DMS 273 treated with DMSO at 0.1 percent for 48 hours (cell line): ENCODE results near the gene WRAP73.
"Not testable (repeated sequence)": the region's sequence is repeated elsewhere in the genome, so short reads cannot be mapped to it uniquely, and the experiment has no call there.

Source experiments
- DNase-seq: peaks from one replicate; lab custom pipeline; 2025; lab: John Stamatoyannopoulos, UW

WRAP73 gene

DNA sequence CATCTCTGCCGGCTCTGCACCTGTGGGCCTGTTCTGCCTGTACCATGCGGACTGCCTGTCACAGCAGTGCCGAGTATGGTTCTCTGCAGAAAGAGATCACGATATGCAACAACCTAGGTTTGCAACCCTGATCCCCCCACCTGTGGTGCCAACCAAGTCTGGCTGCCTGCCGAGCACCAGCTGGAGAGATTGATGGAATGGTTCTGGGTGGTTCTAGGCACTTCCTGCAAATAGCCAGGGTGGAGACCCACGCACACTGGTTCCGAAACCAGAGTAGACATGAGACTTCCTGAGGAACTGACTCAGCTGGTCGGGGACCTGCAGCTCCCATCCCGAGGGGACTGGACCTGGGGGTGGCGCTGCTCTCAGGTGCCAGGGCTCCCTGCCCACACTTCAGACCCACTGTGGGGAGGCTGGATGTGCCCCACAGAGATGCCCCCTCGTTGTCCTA lies 19.7 kb downstream of the WRAP73 start:
- no peak for DNase-seq

DNA sequence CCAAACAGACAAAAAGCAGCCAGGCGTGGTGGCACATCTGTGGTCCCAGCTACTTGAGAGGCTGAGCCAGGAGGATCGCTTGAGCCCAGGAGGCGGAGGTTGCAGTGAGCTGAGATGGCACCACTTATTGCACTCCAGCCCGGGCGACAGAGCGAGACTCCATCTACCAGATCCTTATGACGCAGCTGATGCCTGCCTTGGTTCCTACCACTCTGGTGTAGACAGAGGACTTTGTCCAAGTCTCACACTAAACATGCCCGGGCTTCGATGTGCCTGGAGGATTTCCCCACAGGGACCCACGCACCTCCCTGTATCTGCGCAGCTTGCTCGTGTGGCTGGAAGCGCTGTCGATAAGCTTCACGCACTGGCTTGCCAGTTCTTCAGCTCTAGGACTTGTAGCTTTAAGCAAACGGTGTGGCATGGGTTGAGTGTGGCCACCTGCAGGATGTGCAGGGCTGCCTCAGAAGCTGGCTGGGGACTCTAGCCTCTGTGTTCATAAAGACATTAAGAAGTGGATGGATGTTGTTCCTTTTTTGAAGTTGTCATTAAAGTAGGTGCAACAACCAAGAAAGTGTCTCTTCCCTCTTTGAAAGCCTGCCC lies 20.2 kb downstream of the WRAP73 start:
- DNase-seq, result no peak

DNA sequence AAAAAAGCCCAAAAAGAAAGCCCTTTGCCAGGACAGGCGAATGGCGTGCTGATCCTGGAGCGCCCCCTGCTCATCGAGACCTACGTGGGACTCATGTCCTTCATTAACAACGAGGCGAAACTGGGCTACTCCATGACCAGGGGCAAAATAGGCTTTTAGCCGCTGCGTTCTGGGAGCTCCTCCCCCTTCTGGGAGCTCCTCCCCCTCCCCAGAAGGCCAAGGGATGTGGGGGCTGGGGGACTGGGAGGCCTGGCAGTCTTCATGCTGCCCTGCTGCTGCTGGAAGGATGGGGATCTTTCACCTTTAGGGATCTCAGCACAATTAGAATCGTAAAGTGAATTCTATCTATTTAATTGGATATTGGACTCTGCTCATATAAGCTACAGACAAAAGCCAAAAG lies 21.5 kb downstream of the WRAP73 start:
- DNase-seq, result no peak

DNA sequence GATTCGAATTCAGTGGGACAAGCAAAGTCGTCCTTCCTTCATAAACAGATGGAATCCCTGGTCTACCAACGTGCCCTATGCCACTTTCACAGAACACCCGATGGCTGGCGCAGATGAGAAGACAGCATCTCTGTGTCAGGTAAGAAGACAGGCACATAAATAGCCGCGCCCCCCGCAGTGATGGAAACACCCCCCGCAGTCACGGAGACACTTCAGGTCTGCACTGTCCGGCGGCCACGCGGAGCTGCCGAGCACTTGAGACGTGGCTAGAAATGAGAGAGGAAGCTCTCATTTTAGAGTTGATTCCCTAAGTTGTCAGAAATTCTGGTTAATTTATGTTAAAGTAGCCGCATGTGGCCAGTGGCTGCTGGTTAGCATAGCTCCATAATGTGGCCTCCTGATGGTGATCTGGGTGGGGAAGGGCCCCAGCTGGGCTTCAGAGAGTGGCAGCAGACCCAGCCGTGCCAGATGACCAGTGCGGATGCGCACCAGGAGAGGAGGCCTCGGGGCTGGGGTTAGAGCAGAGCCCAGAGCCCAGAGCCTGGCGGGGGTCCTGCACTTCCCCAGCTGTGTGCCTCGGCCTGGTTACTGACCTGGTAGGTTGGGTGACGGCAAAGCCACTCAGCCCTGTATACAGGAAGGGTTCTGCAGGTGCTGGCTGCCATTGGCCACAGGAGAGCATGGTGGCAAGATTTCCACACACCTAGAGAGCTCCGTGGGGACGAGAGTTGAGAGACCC lies 22.2 kb downstream of the WRAP73 start:
- DNase-seq, result no peak

DNA sequence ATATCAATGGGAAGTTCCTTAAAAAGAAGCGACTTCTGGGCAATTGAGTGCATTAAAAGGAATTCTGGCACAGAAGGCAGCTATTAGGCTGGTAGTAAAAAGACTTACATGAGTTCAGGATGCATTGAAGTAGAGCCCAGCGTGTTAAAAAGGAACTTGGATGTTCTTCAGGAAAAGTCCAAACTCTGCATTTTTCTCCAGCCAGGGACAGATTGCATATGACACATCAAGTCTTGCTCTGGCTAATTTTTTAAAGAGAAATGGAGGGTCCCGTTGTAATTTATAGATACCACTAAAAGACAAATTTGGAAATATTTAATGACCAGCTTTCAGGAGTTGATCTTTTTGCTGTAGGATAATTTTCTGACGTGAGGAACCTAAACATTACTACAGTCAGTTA lies 23.9 kb downstream of the WRAP73 start:
- DNase-seq, result no peak

DNA sequence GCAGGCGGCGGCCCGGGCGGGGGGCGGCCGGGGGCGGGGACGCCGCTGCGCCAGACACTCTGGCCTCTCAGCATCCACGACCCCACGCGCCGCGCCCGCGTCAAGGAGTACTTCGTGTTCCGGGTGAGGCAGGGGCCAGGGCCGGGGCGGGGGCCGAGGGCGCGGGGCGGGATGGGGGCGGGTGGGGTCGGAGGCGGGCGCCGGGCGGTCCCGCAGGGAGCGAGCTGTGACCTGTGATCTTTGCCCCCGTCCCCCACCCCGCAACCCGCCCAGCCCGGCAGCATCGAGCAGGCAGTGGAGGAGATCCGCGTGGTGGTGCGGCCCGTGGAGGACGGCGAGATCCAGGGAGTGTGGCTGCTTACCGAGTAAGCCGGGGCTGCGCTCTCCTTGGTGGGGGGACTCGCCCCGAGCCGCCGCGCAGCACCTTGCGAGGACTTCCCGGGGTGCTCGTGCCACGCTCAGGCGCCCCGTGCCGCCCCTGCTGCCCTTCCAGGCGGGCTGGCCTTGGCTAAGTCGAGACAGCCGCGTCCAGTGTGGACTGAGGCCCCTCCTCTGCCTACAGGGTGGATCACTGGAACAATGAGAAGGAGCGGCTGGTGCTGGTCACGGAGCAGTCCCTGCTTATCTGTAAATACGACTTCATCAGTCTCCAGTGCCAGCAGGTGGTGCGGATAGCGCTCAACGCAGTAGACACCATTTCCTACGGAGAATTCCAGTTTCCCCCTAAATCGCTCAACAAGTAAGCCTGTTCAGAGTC lies 24.6 kb downstream of the WRAP73 start:
- no peak for DNase-seq

DNA sequence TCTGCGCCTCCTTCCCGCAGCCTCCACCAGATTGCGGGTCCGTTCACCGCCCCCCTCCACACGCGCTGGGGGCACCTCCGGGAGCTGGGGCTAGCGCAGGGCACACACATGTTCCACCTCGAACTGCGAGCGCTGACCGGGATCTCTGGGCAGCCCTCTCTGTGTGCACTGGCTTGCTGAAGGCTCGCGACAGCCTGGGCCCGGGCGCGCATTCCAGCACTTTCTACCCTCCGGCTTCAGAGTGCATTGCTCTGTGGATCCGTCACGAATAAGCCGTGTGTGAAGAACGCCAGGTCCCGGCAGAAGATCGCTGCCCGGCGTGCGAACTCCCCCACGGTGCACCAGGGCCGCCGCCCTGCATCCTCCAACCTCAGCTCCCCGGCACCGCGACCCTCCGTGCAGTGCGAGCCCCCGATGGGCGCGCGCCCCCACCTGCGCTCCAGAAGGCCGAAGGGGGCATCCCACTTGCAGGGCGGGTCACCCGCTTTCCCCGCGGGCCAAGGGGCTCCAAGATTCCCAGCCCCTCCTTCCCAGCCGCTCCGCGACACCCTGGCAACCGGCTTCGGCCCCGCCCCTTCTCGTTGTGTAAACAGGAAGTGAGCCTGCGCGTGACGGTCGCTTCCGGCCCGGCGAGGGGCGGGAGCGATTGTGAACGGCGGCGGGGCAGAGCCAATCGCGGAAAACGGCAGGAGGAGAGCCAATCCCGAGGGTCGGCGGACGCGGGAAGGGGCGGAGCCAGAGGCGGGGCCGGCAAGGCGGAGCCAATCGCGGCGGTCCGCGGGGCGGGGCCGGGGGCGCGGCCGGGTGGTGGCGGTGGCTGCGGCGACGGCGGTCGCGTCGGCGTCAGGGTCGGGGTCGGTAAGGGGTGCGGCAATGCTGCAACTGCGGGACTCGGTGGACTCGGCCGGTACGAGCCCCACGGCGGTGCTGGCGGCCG lies 25.4 kb downstream of the WRAP73 start, which contains the start of gene TPRG1L:
TPRG1L (plus strand) TSS at position 816 of the 937 bp plus-strand sequence; CDS start at position 874, 58 bp downstream.
- peak; percentile 87 for DNase-seq

DNA sequence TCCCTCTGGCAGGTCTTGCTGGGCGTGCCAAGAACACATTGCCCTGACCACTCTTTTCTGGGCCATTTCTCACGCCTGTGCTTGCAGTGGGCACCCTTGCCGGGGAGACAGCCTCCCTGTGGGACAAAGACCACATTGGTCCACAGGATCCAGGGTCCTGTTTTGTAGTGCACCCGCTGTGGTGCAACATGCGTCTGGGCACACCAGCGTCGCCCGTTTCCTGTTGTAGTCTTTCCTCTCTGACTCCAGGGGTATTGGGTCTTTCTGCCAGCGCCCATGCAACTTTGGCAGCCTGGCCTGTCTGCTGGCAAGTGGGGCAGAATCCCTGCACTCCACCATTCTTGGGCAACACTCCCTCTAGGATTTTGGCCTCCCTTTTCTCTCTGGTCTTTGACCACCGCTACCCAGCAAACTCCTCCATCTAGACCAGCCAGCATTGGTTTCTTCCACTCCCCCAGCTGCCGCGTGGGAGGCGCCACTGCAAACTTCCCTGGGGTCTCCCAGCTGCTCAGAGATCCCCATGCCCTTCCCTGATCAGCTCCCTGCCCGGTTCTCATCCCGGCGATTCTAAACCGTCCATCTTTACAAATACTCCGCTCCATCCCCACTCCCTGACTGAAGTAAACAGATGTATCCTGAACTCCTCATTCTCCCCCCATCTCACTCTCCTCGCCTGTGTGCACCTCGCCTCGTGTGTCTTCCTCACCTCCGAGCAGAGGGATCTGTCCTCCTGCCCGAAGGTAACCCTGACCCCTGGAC lies 26.3 kb downstream of the WRAP73 start:
- DNase-seq, result no peak

DNA sequence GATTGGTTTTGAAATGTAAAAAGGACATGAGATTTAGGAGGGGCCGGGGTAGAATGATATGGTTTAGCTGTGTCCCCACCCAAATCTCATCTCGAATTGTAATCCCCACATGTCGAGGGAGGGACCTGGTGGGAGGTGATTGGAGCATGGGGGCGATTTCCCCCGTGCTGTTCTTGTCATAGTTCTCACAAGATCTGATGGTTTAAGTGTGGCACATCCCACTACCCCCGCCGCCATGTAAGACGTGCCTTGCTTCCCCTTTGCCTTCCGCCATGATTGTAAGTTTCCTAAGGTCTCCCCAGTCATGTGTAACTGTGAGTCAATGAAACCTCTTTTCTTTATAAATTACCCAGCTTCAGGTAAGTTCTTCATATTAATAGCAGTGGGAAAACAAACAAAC lies 27.8 kb downstream of the WRAP73 start:
- DNase-seq, result not testable (repeated sequence)

DNA sequence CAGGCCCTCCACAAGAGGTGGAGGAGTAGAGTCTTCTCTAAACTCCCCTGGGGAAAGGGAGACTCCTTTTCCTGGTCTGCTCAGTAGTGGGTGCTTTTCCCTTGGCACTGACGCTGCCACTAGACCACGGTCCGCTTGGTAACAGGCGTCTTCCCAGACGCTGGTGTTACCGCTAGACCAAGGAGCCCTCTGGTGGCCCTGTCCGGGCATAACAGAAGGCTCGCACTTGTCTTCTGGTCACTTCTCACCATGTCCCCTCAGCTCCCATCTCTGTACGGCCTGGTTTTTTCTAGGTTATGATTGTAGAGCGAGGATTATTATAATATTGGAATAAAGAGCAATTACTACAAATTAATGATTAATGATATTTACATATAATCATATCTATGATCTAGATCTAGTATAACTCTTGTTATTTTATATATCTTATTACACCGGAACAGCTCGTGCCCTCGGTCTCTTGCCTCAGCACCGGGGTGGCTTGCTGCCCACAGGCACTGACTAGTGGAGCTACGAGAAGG lies 28.7 kb downstream of the WRAP73 start:
- not testable (repeated sequence) for DNase-seq

DNA sequence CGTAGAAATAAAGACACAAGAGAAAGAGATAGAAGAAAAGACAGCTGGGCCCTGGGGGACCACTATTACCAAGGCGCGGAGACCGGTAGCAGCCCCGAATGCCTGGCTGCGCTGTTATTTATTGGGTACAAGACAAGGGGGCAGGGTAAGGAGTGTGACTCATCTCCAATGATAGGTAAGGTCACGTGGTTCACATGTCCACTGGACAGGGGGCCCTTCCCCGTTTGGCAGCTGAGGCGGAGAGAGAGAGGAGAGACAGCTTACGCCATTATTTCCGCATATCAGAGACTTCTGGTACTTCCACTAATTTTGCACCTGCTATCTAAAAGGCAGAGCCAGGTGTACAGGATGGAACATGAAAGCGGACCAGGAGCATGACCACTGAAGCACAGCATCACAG lies 29.2 kb downstream of the WRAP73 start:
- DNase-seq, result no peak

DNA sequence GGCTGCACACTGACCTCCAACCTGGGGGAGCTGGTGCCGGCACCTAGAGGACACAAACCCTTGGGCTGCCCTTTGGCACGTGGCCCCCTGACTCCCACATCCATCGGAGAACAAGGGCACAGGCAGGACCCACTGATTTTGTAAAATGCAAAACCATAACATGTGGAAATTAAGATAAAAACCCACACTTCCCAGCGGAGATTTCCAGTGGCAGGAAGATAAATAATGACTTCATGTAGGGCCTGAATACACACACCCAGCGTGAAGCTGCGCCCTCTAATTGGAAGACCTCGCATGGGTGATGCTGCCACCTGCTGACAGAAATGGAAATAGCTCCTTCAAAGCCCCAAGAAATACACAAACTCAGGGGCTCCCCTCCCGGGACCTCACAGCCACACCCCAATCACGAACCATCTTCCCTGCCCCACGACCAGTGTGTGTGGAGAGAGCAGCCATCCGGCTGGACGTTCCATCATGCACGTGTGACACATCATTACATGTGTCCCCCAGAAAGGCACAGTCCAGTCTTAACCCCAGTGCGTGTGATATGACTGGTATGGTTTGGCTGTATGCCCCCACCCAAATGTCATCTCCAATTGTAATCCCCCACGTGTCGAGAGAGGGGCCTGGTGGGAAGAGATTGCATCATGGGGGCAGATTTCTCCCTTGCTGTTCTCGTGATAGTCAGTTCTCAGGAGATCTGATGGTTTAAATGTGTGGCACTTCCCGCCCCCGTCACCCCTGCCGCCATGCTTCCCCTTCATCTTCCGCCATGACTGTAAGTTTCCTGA lies 30.8 kb downstream of the WRAP73 start:
- no peak for DNase-seq

DNA sequence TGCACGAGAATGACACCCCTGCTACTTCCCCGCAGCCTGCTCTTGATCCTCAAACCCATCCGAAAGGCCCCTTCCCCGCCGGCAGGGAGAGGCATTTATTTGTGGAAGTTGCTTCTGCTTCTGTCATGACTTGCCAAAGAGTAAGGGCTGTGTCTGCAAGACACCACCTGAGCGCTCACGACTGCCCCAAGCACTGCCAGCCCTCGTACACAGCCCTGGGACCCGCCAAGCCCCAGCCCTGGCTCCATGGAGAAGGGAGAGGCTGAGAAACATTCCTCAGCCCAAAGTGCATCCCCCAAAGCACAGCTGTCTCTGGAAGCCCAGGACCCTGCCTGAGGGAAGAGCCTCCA lies 31.4 kb downstream of the WRAP73 start:
- no peak for DNase-seq

DNA sequence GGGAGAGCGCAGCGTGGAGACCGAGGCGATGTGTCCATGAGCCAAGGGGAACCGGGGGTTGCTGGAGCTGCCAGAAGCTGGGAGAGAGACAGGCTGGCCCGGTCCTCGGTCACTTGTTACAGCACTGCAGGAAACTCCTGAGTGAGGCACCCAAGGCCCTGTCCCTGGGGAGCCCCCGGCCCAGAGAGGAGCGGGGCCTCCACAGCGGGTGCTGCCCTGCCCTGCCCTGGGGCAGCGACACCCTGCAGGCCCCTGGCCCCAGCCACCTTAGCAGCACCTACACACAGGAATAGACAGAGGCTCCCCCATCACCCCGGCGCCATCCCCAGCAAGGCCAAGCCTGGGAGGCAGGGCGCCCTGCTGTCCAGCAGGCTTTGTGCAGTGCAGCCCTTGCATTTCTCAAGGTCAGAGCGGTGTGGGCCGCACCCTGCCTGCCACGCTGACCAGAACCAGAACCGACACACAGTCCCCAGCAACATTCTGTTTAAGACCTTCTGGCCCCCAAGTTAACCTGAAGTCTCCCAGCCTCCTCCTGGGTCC lies 32.0 kb downstream of the WRAP73 start:
- DNase-seq, result no peak

DNA sequence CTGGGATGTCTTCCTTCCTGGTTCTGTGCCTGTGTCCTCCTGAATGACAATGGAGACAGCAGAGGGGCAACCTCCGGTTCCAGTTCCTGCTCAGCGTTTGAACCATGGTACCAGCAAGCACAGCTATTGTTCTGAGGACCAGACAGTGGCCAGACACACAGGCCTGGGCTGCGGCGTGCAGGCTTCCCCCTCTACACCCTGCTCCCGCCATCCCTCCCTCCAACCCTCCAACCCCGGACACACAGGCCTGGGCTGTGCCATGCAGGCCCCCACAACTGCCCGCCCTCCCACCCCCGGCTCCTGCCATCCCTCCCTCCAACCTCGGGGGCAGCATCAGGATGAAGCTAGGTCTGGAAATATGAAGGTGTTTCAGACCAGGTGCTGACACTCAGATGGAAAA lies 33.0 kb downstream of the WRAP73 start:
- DNase-seq, result no peak

DNA sequence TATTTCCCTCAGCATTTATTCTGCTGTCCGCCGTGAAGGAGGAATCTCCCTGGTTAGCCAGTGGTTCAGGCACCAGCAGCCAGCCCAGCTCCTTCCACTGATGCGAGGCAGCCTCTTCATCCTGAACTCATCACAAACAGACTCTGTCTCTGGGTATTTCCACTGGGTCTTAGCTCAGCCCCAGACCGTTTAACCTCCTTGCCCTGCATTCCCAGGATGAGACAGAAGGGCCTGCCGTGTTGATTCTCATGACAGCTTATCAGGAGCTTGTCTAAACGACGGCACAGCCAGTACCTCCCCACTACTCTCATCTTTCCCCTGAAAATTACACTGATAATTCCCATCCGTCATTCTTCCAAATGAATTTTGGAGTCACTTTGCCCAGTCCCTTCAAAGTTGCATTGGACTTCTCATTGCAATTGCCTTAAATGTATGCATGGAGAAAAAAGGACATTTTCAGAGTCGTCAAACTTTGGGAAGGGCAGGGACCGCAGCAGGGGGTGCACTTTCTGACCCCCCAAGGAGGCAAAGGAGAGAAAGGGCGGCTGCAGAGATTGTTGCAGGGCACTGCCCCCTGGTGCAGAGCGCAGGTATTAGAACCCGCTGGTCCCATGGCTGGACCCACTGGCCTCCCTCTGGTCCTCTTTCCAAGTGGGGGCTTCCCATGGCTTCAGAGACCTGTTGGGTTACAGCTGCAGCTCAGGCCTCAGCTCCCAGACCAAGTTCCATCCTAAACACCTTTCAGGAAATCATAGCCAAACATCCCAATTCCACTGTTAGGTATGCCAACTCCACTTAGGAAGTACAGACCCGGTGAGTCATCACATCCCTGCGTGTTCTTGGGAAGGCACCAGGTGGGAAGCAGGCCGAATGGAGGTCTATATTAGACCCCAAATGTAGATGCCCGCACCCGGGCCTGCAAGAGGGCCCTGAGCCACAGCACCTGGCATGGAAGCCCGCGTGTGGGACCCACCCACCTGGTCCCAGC lies 34.9 kb downstream of the WRAP73 start:
- no peak for DNase-seq

DNA sequence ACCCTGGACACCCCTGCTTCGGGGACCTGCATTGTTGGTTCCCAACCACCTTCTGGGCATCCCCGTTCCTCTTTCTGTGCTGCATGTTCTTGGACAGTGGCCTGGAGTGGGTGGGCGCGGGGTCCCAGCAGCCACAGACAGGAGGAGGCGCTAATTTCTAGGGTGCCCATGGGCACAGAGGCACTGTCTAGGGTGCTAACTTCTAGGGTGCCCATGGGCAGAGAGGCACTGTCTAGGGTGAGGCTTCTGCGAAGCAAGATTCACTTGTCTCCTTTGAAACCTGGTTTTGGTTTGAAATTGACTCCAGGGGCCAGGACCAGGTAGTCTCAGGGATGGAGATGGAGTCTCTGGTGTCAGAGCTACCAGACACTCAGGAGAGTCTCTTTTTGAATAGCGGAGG lies 37.8 kb downstream of the WRAP73 start:
- DNase-seq, result no peak

DNA sequence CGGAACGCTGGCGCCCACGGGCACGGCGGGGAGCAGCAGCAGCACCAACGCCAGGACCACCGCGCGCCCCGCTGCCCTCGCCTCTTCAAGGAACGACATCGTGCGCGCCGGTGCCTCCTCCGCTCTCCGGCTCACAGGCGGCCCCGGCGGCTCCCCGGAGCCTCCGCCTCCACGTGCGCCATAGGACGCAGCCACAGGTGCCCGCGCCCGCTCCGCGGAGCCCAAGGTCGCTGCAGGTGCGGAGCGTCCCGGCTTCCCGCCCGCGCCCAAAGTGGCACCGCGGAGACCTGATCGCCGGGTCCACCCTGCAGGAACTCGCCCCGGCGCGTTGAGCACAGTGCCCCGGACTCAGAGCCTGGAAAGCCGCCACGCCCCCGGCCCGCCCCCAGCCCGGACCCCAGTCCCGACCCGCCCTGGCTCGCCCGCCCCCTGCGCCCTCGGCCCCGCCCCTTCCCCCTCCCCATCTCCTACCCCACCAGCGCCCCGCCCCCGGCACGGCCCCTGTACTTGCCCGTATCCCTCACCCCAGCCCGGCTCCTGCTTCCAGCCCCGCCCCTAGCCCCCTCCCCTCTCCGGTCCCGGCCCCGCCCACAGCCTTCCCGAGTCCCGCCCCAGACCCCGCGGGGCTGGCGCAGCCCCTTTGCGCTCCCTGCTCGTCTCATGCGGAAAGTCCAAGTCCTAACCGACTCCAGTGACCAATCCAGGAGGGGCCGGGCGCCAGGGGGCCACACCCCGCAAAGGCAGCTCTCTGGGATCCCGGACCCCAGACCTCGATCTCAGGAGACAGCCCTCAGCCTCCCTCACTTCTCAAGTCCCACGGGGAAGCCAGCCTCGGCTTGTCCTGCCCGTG lies 38.5 kb downstream of the WRAP73 start, which contains the start of gene MEGF6:
MEGF6 (minus strand) TSS at position 339 of the 850 bp plus-strand sequence; CDS start at position 99, 240 bp downstream.
- peak; percentile 35 for DNase-seq
